HG03064 (cell line): ENCODE results near the gene BACH1.
"Not testable (repeated sequence)": the region's sequence is repeated elsewhere in the genome, so short reads cannot be mapped to it uniquely, and the experiment has no call there.

Source experiments
- ATAC-seq: cut with Tn5 transposase; IDR thresholded peaks from one replicate; pipeline ENCODE4 v1.9.1; 2021; ENCODE audit warnings: low read depth; ENCODE audit not compliant: unreplicated experiment

BACH1 gene

DNA sequence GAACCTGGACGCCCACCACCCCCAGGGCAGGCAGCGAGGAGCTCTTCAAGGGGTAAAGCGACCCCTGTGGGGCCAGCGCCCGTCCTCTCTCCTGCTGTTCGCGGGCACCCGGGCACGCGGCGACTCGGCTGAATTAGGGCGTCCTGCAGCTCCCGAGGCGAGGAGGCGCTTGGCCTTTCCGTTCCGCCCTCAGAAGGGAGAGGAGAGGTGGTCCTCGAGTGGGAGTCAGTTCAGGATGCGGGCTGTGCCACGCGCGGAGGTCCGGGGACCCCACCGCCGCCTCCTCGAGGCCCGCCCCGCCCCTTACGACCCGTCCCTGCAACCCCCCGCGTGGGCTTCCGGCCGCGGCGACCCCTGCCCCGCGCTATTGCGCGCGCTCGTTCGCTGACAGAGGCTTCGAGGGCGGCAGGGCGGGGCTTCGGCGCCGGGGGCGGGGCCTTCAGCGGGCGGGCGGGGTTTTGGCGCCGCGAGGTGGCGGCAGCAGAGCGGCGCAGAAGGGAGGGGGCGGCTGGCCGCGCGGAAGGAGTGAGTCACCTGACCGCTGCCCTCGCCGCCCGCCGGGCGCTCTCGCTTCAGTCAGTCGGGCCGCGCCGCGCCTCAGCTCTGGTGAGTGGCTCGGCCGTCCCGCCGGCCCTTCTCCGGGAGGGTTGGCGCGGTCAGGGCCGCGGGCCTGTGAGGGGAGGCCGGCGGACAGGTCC lies at the start of gene BACH1:
Gene BACH1 (plus strand): TSS at position 575 of the 698 bp plus-strand sequence. CDS start 22,359 bp downstream, outside the sequence.
- ATAC-seq: peak; percentile 35

DNA sequence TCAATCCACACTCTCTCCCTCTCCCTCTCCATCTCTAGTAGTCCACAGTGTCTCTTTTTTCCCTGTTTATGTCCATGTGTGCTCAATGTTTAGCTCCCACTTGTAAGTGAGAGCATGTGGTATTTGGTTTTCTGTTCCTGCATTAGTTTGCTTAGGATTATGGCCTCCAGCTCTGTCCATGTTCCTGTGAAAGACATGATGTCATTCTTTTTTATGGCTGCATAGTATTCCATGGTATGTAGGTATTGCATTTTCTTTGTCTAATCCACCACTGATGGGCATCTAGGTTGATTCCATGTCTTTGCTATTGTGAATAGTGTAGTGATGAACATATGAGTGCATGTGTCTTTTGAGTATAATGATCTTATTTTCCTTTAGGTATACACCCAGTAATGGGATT lies 49.4 kb upstream of the BACH1 start:
- ATAC-seq: not testable (repeated sequence)

DNA sequence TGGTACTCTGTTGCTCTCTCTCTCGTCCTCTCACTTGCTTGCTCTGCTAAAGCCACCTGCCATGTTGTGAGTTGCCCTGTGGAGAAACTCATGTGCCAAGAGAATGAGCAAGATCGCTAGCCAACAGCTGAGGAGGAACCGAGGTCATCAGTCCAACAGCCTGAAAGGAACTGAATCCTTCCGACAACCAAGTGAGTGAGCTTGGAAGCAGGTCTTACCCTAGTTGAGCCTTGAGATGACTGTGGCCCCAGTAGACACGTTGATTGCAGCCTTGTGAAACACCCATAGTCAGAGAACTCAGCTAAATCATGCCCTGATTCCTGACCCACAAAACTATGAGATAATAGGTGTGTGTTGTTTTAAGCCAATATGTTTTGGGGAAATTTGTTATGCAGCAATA lies 48.1 kb upstream of the BACH1 start:
- no peak for ATAC-seq

DNA sequence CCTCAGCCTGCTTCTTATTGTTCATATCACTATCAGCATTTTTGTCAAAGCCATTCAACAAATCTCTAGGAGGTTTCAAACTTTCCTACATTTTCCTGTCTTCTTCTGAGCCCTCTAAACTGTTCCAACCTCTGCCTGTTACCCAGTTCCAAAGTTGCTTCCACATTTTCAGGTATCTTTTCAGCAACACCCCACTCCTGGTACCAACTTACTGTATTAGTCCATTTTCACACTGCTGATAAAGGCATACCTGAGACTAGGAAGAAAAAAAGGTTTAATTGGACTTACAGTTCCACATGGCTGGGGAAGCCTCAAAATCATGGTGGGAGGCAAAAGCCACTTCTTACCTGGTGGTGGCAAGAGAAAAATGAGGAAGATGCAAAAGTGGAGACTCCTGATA lies 44.9 kb upstream of the BACH1 start:
- not testable (repeated sequence) for ATAC-seq

DNA sequence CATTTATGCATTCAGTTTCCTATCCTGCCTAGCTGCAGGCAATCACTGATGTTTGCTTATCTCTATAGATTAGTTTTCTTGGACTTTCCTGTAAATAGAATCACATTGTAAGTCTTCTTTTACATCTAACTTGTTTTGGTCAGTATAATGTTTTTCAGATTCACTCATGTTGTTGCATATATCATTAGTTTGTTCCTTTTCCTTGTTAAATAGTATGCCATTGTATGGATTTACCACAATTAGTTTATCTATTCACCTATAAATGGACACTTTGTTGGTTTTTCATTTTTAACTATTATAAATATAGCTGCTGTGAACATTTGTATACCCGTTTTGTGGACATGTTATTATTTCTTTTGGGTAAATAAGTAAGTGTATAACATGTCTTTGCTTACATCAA lies 44.2 kb upstream of the BACH1 start:
- no peak for ATAC-seq

DNA sequence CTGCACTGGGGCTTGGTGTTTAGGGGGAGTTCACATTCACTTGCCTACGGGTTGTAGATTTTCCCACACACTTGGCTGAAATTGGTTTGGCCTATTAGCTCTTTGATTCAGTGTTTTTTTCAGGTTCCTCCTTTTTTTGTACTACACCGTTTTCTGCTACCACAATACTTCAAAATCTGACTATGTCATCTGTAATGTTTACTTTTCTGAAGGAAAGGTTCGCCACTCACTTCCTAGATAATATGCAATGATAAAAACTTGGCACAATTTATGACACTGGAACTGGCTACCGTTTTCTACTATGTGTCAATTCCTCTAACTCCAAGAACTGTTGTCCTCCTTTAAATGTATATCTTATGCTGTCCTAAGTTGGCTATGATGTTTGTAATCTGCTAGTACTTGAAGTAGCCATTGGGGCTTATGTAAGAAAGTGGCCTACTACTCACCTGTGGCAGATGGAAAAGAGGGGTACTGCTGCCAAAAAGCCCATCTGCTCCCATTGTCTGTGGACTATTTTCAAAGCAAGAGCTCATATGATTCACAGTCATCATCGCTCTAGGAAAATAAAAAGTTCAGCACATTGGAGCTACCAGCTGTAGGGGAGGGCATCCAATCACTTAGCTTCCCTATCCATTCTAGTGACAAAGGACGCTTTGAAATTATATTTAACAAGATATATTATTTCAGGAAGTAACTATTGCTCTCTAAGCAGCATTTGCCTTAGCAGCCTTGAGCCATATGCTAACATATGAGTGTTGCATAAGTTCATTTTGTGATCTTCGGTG lies 42.4 kb upstream of the BACH1 start:
- no peak for ATAC-seq

DNA sequence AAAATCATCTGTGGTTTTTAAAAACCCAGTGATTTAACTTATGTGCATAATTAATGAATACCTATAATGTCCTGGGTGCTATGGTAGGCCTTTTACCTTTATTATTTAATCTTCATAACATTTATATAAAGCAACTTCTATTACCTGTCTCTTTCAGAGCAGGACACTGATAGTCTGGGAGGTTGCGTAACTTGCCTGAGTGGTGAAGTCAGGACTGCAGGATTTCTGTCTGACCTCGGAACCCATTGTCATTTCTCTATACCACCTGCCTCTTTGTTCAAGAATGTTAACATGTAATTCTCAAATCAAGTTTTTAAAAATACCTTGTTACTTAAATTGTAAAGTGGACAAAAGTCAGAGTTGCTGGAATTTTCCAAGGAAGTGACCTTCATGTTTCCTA lies 41.0 kb upstream of the BACH1 start:
- no peak for ATAC-seq

DNA sequence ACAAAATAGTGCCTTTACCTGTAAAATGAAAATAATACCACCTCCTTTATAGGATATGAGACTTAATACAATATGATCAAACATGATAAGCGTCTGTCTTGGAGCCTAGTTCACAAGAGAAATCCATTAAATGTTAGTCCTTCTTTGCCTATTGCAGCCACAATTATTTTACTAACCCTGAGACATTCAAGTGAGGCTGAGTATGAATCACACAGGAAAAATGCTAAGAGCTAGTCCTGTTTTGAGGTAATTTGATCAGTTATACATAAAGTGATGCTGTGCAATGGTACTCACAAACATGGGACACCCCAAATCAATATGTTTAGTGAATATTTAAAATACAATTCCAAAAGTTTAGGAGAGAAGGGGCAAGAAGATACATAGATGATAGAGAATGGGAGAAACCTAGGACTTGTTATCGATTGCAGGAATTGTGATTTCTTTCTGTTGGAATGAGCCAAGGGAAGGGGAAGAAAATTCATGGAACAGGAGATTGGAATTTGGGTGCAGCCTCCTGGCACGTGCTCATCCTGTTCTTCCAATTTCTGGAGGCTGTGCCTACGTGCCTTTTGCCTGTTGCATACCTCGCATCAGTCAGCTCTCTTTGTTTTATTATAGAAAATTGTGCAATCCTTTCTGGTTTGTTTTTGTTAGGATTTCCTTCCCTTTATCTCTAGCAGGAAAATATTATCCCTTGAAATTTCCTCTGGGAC lies 39.9 kb upstream of the BACH1 start:
- no peak for ATAC-seq

DNA sequence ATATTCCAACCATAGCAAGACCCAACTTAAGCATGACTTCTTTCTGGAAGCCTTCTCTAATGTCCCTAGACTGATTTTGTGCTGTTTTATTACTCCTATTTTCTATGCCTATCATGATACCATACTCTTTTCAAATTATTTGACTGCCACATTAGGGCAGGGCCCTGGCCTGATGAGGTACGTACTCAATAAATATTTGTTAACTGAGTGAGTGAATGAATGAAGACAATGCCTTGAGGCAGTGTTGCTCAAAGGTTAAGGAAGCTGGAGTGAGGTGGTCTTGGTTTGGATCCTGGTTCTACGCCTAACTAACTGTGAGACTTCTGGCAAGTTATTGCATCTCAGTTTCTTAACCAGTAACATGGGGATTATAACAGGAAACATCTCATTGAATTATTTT lies 38.3 kb upstream of the BACH1 start:
- ATAC-seq: no peak

DNA sequence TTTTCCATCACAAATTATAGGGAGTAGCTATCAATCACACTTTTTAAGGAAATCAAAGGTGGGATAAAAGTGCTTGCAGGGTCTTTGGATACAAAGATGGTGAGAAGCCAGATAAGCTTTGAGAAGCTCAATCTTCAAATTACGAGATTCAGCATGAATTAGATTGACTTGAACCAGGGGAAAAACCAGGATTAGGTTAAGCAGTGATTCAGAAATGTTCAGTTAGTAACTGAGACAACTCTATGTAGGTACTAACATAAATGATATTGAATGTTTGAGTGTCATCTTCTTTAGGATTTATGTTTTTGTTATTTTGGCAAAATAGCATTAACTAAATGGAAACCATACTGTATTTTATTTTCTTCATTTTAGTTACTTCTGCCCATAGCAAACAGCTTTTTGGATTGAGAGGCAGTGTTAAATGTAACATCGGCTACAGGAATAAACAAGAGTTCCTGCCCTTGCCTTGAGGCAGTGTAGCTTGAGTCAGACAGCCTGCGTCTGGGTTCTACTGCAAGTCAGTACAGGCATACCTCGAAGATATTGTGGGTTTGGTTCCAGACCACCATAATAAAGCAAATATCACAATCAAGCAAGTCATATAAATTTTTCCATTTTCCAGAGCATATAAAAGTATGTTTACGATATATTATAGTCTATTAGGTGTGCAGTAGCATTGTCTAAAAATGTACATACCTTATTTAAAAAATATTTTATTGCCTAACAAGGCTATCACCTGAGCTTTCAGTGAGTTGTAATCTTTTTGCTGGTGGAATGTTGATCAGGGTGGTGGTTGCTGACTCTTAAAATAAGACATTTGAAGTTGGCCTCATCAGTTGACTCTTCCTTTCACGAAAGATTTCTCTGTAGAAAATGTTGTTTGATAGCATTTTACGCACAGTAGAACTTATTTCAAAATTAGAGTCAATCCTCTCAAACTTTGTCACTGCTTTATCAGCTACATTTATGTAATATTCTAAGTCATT lies 36.9 kb upstream of the BACH1 start:
- ATAC-seq: no peak

DNA sequence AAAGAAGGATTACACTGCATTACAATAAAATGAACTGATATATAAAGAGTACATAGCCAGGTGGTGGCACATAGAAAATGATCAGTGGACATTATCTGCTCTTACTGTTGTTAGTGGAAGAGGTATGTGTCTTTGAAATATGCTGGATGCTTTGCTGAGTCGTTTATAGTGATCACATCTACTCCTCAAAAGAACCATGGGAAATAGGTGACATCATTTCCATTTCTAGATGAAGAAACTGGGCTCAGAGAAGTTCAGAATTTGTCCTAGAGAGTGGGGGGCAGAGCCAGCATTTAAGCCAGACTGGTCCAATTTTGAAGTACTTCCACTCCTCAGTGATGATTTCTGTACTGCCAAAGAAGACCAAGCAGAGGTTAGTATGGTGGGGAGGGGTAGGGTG lies 34.0 kb upstream of the BACH1 start:
- ATAC-seq: no peak

DNA sequence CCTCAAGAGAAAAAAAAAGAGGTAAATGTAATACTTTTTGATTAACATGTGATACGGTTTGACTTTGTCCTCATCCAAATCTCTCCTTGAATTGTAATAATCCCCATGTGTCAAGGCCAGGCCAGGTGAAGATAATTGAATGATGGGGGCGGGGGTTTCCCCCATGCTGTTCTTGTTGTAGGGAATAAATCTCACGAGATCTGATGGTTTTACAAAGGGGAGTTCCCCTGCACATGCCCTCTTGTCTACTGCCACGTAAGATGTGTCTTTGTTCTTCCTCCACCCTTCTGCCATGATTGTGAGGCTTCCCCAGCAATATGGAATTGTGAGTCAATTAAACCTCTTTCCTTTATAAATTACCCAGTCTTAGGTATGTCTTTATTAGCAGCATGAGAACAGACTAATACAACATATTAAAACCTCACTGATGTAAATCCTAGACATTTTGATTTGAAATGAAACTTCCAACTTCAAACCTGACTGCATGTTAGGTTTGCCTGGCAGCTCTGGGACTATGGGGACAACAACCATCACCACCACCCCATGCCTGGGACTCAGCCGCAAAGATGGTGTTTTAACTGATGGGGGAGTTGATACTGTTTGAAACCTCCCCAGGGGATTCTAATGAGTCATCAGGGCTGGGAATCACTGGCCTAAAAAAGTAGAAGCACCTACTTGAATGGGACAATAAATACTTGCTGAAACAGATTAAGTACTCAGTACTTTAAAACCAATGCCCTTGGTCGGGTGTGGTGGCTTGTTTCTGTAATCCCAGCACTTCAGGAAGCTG lies 32.8 kb upstream of the BACH1 start:
- no peak for ATAC-seq

DNA sequence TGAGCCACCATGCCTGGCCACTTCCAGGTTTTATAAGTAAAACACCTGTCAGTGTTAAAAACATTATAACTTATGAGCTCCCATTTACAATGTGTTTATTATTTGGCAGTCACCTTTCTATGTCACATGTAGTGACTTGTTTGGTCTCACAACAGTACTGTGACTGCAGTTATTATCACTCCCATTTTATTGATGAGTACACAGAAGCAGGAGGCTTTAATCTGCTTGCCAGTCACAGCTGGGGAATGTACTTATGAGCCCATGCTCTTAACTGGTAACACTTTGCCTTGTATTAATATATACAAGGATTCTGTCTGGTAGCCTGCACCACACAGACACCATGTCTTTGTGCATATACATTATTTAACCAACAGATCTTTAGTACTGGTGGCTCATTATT lies 31.1 kb upstream of the BACH1 start:
- ATAC-seq: no peak

DNA sequence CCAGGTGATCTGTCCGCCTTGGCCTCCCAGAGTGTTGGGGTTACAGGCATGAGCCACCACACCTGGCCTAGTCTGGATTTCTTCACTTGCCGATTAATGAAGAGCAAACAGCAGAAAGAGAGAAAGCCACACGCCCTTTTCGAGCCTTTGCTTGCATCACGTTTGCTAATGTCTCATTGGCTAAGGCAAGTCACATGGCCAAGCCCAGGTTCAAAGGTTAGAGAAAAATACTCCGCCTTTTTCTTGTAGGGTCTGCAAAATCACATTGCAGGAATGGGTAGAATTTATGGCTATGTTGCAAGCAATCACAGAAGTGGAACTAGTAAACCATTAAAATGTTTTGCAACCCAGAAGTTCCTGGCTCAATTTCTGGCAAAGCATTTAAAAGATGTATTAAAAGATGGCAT lies 26.8 kb upstream of the BACH1 start:
- ATAC-seq: no peak

DNA sequence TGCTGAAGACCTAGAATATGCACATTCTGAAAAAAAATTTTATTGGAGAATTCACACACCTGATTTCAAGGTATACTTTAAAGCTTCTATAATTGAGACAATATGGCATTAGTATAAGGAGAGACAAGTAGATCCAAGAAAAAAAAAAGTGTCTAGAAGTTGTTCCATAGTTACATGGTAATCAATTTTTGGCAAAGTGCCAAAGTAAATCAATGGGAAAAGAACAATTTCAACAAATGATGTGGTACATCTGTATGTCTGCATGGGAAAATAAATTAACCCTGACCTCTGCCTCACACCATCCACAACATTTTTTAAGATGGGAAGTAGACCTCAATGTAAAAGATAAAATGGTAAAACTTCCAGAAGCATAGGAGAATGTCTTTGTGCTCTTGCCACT lies 21.3 kb upstream of the BACH1 start:
- no peak for ATAC-seq

DNA sequence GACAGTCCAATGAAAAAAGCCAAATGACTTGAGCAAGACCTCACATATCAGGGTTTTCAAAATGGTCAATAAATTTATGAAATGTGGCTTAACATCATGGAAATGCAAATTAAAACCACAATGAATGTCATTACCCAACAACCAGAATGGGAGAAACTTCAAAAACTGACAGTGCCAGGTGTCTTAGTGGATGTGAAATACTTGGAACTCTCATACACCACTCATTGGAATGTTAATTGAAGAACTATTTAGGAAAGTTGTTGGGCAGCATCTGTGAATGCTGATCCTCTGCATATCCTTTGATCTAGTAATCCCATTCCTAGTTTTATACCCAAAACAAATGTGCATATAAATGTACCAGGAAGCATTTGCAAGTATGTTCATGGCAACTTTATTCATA lies 19.2 kb upstream of the BACH1 start:
- no peak for ATAC-seq

DNA sequence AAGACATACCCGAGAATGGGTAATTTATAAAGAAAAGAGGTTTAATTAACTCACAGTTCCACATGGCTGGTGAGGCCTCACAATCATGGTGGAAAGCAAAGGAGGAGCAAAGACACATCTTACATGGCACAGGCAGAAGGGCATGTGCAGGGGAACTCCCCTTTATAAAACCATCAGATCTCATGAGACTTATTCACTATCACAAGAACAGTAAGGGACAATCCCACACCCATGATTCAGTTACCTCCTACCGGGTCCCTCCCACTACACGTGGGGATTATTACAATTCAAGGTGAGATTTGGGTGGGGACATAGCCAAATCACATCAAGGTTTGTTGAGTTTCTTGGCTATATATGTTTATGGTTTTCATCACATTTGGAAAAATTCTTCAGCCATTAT lies 16.9 kb upstream of the BACH1 start:
- ATAC-seq: not testable (repeated sequence)

DNA sequence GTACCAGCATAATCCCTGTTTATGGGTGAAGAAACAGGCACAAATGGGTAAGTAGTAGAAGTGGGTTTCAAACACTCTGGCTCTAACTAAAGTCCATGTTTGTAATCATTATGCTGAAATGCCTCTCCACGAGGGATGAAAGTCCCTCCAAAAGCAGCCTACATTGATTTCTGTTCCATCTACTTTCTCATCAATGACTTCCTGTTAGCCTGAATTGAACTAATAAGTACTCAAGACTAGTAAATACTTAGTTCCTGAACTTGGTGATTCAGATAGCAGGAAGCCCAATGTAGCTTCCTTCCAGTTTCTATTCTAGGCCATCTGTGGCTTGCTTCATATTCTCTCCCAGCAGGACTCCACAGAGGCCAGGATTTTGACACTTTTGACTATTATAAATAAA lies 11.3 kb upstream of the BACH1 start:
- no peak for ATAC-seq

DNA sequence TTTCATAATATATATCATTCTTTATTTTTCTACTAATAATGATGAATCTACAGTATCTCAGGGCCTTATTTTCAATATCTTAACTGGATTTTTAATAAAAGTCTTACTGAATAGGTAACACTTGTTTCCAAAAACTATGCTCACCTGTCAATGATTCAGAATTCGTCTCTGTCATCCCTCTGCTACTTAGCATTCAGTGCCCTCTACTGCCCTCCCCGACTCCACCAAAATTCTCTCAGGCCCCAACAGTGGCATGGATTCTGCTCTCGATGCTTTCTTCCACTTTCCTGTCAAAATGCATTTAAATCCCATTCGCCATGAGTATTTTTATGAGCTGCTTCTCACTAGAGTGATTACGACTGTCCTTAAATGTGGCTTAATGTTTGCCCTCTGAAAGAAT lies 10.5 kb upstream of the BACH1 start:
- no peak for ATAC-seq

DNA sequence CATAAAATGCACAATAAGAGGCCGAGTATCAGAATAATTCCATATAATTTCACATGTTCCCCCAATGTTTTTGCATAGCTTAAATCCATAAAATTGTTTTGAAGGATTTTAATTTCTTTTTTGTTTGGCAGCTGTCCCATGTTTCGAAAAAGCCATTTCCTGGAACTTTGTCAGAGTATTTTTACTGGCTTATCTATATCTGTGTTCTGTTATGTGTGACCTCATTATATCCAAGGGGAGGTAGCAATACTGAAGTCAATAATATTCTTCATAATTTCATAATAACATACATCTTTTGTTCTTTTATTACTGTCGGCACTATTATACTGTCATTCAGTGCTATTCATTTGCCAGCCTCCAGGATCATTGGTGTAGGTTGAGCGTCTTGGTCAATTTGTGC lies 9.4 kb upstream of the BACH1 start:
- ATAC-seq: no peak
